ENCODE data around the gene CCNB2.

CCNB2 gene

DNA sequence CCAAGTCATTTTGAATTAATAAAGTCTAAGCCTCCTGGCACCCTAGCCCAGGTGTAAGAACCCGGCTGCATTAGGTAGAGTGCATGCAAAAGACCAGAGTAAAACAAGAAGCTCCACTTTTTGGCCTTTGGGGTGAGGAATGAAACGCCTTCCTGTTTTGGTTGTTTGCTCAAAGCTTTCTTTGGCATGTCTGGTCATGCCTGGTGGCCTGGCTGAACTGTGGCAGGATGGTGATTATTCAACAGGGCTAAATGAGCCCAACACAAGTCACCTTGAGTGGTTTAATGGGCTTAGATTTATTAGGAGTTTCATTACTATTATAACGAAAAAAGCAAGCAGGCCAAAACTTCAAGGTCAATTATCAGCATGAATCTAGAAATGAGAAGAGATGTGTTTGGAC lies 60.8 kb downstream of the CCNB2 start:
- DNase-seq (ENCODE audit: low read depth, low spot score): no peak
- Histone ChIP-seq H3K27ac (no peak overlapping the region), H3K36me3 (ENCODE audit: insufficient read depth, low read length) (no peaks in the 10 kb centered on the region), H3K4me3 (no peak overlapping the region), H3K9me3 (ENCODE audit: low read depth, low read length) (no peaks in the 10 kb centered on the region), H3K9ac (ENCODE audit: insufficient read length) (no peak overlapping the region)
- no peak for TF ChIP-seq POLR2AphosphoS5 (IDR thresholded peaks at IDR 0.05; ENCODE audit: borderline replicate concordance, low read depth, low read length)
- no peak for TF ChIP-seq EZH2 (IDR thresholded peaks at IDR 0.05)
- TF ChIP-seq FOXP2 (optimal IDR thresholded peaks at IDR 0.05; ENCODE audit: control extremely low read depth, extremely low read length, insufficient read depth): no peak

DNA sequence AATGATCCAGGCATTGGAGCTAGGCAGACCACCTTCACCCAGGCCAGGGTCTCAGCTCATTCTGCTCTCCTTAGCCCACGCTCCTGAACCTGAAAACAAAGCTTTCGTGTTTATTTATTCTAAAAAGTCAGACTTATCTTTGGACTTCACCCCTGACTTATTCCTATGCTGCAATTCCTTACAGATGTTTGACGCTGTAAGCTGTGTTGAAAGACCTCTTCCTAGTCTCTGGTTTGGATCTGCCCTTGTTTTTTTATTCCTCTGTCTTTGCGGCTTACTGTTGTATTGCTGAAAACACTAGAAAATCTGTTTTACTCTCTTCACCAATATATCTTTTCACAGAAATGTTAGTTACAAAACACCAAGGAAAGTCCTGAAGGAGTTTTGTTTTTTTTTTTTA lies 61.2 kb downstream of the CCNB2 start:
- Histone ChIP-seq H3K27ac (no peak overlapping the region), H3K36me3 (ENCODE audit: insufficient read depth, low read length) (no peaks in the 10 kb centered on the region), H3K4me3 (no peak overlapping the region), H3K9me3 (ENCODE audit: low read depth, low read length) (no peaks in the 10 kb centered on the region), H3K9ac (ENCODE audit: insufficient read length) (no peak overlapping the region)
- no peak for DNase-seq (ENCODE audit: low read depth, low spot score)
- TF ChIP-seq POLR2AphosphoS5 (IDR thresholded peaks at IDR 0.05; ENCODE audit: borderline replicate concordance, low read depth, low read length) (no peak), EZH2 (IDR thresholded peaks at IDR 0.05) (no peak), FOXP2 (optimal IDR thresholded peaks at IDR 0.05; ENCODE audit: control extremely low read depth, extremely low read length, insufficient read depth) (no peak)

DNA sequence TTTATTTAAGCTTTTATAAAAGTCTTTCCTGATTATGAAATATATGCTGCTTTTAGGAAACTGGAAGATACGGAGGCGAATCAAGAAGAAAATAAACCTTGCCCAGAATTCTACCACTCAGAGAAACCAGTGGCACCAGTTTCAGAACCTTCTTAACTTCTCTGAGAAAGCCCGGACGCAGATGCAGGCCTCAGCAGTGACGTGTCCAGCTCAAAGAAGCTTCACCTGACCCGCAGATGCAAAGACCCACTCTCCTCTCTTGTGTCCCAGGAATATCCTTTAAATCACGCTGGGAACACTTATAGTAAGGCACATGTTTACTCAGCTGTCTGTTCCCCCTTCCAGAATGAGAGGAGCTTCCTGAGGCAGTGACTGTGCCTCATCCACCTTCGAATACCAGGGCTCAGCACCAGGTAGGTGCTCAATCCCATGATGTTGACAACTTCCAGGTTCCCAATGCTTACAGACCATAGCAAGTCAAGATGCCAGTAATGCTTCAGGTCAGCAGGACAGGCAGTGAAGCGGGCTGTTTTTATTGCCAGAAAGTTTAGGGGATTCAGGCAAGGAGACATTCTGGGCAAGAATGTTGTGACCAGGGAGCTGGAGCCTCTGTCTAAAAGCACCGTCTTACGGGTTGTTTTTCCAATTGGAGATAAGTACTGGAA lies 61.8 kb downstream of the CCNB2 start:
- no peak overlapping the region for H3K4me3 ChIP-seq
- H3K27ac ChIP-seq: no peak overlapping the region
- H3K9ac ChIP-seq (ENCODE audit: insufficient read length): no peak overlapping the region
- no peak for DNase-seq (ENCODE audit: low read depth, low spot score)
- no peaks in the 10 kb centered on the region for H3K36me3 ChIP-seq (ENCODE audit: insufficient read depth, low read length)
- TF ChIP-seq EZH2 (IDR thresholded peaks at IDR 0.05) (no peak), POLR2AphosphoS5 (IDR thresholded peaks at IDR 0.05; ENCODE audit: borderline replicate concordance, low read depth, low read length) (no peak), FOXP2 (optimal IDR thresholded peaks at IDR 0.05; ENCODE audit: control extremely low read depth, extremely low read length, insufficient read depth) (no peak)
- H3K9me3 ChIP-seq (ENCODE audit: low read depth, low read length): no peaks in the 10 kb centered on the region

DNA sequence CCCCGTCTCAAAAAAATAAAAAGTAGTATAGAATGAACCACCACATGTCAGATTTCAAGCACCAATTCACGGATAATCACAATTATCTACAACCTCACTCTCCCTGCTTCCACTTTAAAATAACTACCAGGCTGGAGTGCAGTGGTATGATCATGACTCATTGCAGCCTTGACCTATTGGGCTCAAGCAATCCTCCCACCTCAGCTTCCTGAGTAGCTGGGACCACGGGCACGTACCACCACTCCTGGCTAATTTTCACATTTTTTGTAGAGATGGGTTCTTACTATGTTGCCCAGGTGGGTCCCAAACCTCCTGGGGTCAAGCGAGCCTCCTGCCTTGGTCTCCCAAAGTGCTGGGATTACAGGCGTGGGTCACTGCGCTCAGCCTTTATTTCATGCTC lies 63.6 kb downstream of the CCNB2 start:
- no peaks in the 10 kb centered on the region for H3K36me3 ChIP-seq (ENCODE audit: insufficient read depth, low read length)
- no peak overlapping the region for H3K27ac ChIP-seq
- no peak overlapping the region for H3K4me3 ChIP-seq
- no peak for DNase-seq (ENCODE audit: low read depth, low spot score)
- no peak overlapping the region for H3K9ac ChIP-seq (ENCODE audit: insufficient read length)
- no peaks in the 10 kb centered on the region for H3K9me3 ChIP-seq (ENCODE audit: low read depth, low read length)
- no peak for TF ChIP-seq EZH2 (IDR thresholded peaks at IDR 0.05)
- no peak for TF ChIP-seq FOXP2 (optimal IDR thresholded peaks at IDR 0.05; ENCODE audit: control extremely low read depth, extremely low read length, insufficient read depth)
- TF ChIP-seq POLR2AphosphoS5 (IDR thresholded peaks at IDR 0.05; ENCODE audit: borderline replicate concordance, low read depth, low read length): no peak

DNA sequence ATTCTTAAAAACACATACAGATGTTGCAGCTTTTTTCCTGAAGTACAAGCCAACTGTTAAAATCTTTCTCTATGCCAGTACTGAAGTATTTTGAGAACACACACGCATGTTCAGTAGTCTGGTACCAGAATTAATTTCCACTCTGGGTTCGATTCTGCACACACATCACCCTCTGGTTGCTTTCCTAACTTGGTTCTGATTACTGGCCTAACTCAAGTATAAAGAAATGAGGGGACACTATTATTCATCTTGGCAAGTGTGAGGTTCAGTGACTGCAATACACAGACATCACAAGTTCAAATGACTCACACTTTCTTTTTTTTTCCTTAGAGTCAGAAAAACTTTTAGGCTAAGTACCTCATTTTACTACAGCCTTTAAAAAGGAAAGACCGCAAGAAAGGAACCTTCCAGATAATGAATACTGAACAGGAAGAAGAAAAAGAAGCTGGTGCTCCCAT lies 64.3 kb downstream of the CCNB2 start:
- H3K9ac ChIP-seq (ENCODE audit: insufficient read length): no peak overlapping the region

DNA sequence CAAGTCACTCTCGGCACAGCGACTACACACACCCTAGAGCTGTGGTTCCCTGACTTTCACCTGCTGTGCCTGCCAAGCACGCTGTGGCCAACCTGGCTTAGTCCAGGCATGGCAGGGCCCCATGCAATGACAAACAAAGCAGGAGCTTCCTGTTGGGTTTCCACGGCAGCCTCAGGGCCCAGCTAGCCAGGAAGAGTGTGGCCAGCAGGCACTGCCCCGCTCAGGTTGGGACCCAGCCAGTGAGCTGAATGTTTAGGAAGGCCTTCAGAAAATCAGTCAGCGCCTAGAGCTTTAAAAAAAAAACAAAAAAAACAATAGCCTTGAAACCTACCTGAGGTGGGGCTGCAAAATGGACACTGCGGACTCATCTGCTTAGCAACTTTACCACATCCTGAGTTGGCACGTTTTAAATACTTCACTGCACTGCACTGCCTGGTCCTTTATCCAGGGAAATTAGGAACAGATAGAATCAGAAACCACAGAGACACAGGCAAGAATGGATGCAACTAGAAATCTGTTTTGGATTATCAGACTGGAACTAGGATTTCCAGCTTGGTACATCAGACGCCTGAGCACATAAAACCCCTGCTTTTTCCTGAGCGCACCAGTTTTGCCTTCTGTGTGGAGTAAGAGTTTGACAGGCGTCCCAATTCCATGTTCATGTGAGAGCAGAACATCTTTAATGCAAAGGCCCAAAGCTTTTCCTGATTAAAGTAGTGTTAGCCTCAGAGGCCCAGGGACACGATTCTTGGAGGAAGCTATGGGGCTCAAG lies 65.5 kb downstream of the CCNB2 start:
- no peaks in the 10 kb centered on the region for H3K36me3 ChIP-seq (ENCODE audit: insufficient read depth, low read length)
- no peaks in the 10 kb centered on the region for H3K9me3 ChIP-seq (ENCODE audit: low read depth, low read length)
- peak; percentile 26 for DNase-seq (ENCODE audit: low read depth, low spot score)
- H3K27ac ChIP-seq: 0 out of 2 replicates have a peak overlapping the region, but pooled peaks have one; percentile 38
- H3K9ac ChIP-seq (ENCODE audit: insufficient read length): no peak overlapping the region
- TF ChIP-seq FOXP2 (optimal IDR thresholded peaks at IDR 0.05; ENCODE audit: control extremely low read depth, extremely low read length, insufficient read depth) (no peak), POLR2AphosphoS5 (IDR thresholded peaks at IDR 0.05; ENCODE audit: borderline replicate concordance, low read depth, low read length) (no peak), EZH2 (IDR thresholded peaks at IDR 0.05) (no peak)
- no peak overlapping the region for H3K4me3 ChIP-seq

More for the DNA sequence above, 64.3 kb downstream of the CCNB2 start:
- Histone ChIP-seq H3K4me3 (no peak overlapping the region), H3K9me3 (ENCODE audit: low read depth, low read length) (no peaks in the 10 kb centered on the region), H3K36me3 (ENCODE audit: insufficient read depth, low read length) (no peaks in the 10 kb centered on the region), H3K27ac (no peak overlapping the region)
- TF ChIP-seq EZH2 (IDR thresholded peaks at IDR 0.05): no peak
- TF ChIP-seq FOXP2 (optimal IDR thresholded peaks at IDR 0.05; ENCODE audit: control extremely low read depth, extremely low read length, insufficient read depth): no peak
- TF ChIP-seq POLR2AphosphoS5 (IDR thresholded peaks at IDR 0.05; ENCODE audit: borderline replicate concordance, low read depth, low read length): no peak
- no peak for DNase-seq (ENCODE audit: low read depth, low spot score)

DNA sequence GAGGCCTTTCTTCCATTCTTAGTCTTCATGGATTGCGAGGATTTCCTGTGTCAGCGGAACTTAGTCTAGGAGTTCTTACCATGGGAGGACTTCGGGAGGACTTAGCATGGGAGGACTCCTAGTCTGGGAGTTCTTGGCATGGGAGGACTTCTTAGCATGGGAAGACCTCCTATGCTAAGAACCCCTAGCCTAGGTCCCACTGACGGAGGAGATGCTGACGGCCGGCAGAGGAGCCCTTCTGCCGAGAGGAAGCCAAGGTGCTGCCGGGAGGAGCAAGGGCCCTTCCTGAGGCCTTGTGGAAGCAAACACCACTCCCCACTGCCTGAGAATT lies 66.1 kb downstream of the CCNB2 start:
- no peak overlapping the region for H3K9ac ChIP-seq (ENCODE audit: insufficient read length)
- no peak for TF ChIP-seq EZH2 (IDR thresholded peaks at IDR 0.05)
- no peak for TF ChIP-seq POLR2AphosphoS5 (IDR thresholded peaks at IDR 0.05; ENCODE audit: borderline replicate concordance, low read depth, low read length)
- TF ChIP-seq FOXP2 (optimal IDR thresholded peaks at IDR 0.05; ENCODE audit: control extremely low read depth, extremely low read length, insufficient read depth): no peak
- H3K36me3 ChIP-seq (ENCODE audit: insufficient read depth, low read length): no peaks in the 10 kb centered on the region
- no peak overlapping the region for H3K4me3 ChIP-seq
- H3K27ac ChIP-seq: 0 out of 2 replicates have a peak overlapping the region, but pooled peaks have one; percentile 38
- DNase-seq (ENCODE audit: low read depth, low spot score): no peak
- no peaks in the 10 kb centered on the region for H3K9me3 ChIP-seq (ENCODE audit: low read depth, low read length)

DNA sequence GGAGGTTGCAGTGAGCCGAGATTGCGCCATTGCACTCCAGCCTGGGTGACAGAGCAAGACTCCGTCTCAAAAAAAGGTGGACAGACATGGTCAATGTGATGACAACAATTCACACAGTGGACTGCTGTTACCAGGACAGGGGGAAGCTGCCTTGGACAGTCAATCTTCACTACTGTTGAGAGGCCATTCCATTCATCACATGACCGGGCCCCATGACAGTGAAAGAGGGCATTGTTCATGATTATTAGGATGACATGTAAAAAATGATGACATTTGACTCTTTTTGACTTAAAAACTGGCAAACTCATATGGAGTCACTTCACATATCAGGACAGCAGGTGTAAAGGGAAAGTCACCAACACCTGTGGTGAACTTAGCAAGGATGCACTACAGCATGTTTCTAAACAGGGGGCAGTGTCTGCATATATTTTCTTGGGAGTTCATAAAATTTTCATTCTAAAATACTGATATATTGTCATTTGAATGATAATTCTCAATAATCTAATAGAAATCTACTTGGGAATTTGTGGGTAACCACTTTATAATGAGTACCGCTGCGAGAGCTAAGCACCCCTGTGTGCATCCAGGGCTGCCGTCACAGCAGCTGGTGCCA lies 67.4 kb downstream of the CCNB2 start:
- Histone ChIP-seq H3K9ac (ENCODE audit: insufficient read length) (no peak overlapping the region), H3K4me3 (no peak overlapping the region), H3K36me3 (ENCODE audit: insufficient read depth, low read length) (no peaks in the 10 kb centered on the region), H3K9me3 (ENCODE audit: low read depth, low read length) (no peaks in the 10 kb centered on the region), H3K27ac (no peak overlapping the region)
- DNase-seq (ENCODE audit: low read depth, low spot score): no peak
- TF ChIP-seq FOXP2 (optimal IDR thresholded peaks at IDR 0.05; ENCODE audit: control extremely low read depth, extremely low read length, insufficient read depth) (no peak), POLR2AphosphoS5 (IDR thresholded peaks at IDR 0.05; ENCODE audit: borderline replicate concordance, low read depth, low read length) (no peak), EZH2 (IDR thresholded peaks at IDR 0.05) (no peak)

Measured in SK-N-MC (cell line).